Thoracic aorta (tissue), 2 donors: ENCODE measurements around the gene MAML2. TPM values are rescaled to one million over a fixed set of nuclear protein-coding genes. Genes with fewer than 3 reads are reported as not detected.

Source experiments
- ATAC-seq: fragments of 150-250 bp; one replicate; pipeline ENCODE4 v1.8.0; 2017; ENCODE audit warnings: low read depth; ENCODE audit not compliant: insufficient number of reproducible peaks, low FRiP score
- DNase-seq: peaks from one replicate; pipeline ENCODE4 v3.0.0-alpha.2; 2020; ENCODE audit warnings: low spot score
- H3K27ac ChIP-seq, 2 donors: fragments of 200-600 bp; sonication (generic); 1 replicate in 1 of 2; 2 replicates in 1 of 2; pipeline ENCODE4 v1.5.1; 2016; ENCODE audit warnings: mild to moderate bottlenecking in 2 of 2, moderate library complexity in 2 of 2
- H3K27me3 ChIP-seq: fragments of 200-600 bp; sonication (generic); replicated peaks from 2 replicates; pipeline ENCODE4 v1.6.0; 2016; ENCODE audit warnings: mild to moderate bottlenecking; ENCODE audit not compliant: insufficient read depth
- H3K36me3 ChIP-seq: fragments of 200-600 bp; sonication (generic); one replicate; pipeline ENCODE4 v1.5.1; 2016
- H3K4me1 ChIP-seq, 2 donors: fragments of 200-600 bp; sonication (generic); 1 replicate in 1 of 2; 2 replicates in 1 of 2; pipeline versions ENCODE4 v1.5.1 to v1.6.0; 2016; ENCODE audit warnings: low read depth in 2 of 2, mild to moderate bottlenecking in 1 of 2; ENCODE audit not compliant: control insufficient read depth in 1 of 2
- H3K4me3 ChIP-seq: fragments of 200-600 bp; sonication (generic); 2 replicates; pipeline ENCODE4 v1.5.1; 2016; ENCODE audit warnings: mild to moderate bottlenecking
- H3K9me3 ChIP-seq: fragments of 200-600 bp; sonication (generic); 2 replicates; pipeline ENCODE4 v1.5.1; 2016
- CTCF ChIP-seq: fragments of 200-600 bp; sonication (generic); IDR thresholded peaks from one replicate; pipeline ENCODE4 v1.5.1; 2019; ENCODE audit warnings: antibody characterized with exemption
- total RNA-seq, 2 donors: library from RNA; depleted of rRNA; stranded (reverse); fragments of >200 nt; gene quantifications; one replicate each; pipeline versions ENCODE4 v1.1.0 to v1.2.3, GENCODE V29; 2016

Gene MAML2
- total RNA-seq, 2 donors from 2014 or later, result 23.4 to 29.6 TPM

- Histone ChIP-seq H3K27me3 (no peaks in the 10 kb centered on the region), H3K4me3 (no peak overlapping the region), H3K36me3 (peaks cover 2% of the 10 kb centered on the region), H3K4me1 (peaks cover 14 to 31% of the 10 kb centered on the region in 2 donors), H3K9me3 (no peaks in the 10 kb centered on the region), H3K27ac (peak overlapping the region; percentile 38 to 45)
- DNase-seq (no peak), ATAC-seq (no peak)
- no peak for TF ChIP-seq CTCF
These were observed 245.1 kb downstream of the MAML2 start for GRCh38 chr11:96097844-96098421.

GRCh38 chr11:96096360-96096759 is 246.6 kb downstream of the MAML2 start:
- TF ChIP-seq CTCF, result no peak

GRCh38 chr11:96095884-96096303 is 247.1 kb downstream of the MAML2 start:
- DNase-seq (no peak), ATAC-seq (no peak)
- Histone ChIP-seq H3K9me3 (no peaks in the 10 kb centered on the region), H3K27me3 (no peaks in the 10 kb centered on the region), H3K4me1 (peaks cover 12 to 23% of the 10 kb centered on the region in 2 donors), H3K4me3 (no peak overlapping the region), H3K27ac (no peak overlapping the region), H3K36me3 (peaks cover 7% of the 10 kb centered on the region)
- no peak for TF ChIP-seq CTCF

More at GRCh38 chr11:96096360-96096759, 246.6 kb downstream of the MAML2 start:
- no peak overlapping the region for H3K4me3 ChIP-seq
- H3K27ac ChIP-seq, result no peak overlapping the region
- H3K4me1 ChIP-seq, result peaks cover 12 to 23% of the 10 kb centered on the region in 2 donors
- DNase-seq (no peak), ATAC-seq (no peak)
- H3K36me3 ChIP-seq, result peaks cover 7% of the 10 kb centered on the region
- no peaks in the 10 kb centered on the region for H3K27me3 ChIP-seq
- H3K9me3 ChIP-seq, result no peaks in the 10 kb centered on the region

GRCh38 chr11:96094156-96094555 is 248.8 kb downstream of the MAML2 start:
- no peak for TF ChIP-seq CTCF
- no peak overlapping the region for H3K4me3 ChIP-seq
- H3K4me1 ChIP-seq, result peaks cover 13 to 31% of the 10 kb centered on the region in 2 donors
- DNase-seq, result no peak
- no peak for ATAC-seq
- H3K36me3 ChIP-seq, result peaks cover 7% of the 10 kb centered on the region
- no peak overlapping the region for H3K27ac ChIP-seq
- no peaks in the 10 kb centered on the region for H3K9me3 ChIP-seq
- H3K27me3 ChIP-seq, result no peaks in the 10 kb centered on the region

GRCh38 chr11:96092511-96092910 is 250.5 kb downstream of the MAML2 start:
- Histone ChIP-seq H3K9me3 (no peaks in the 10 kb centered on the region), H3K4me1 (peaks cover 3 to 15% of the 10 kb centered on the region in 2 donors), H3K4me3 (no peak overlapping the region), H3K27ac (no peak overlapping the region), H3K36me3 (peaks cover 7% of the 10 kb centered on the region), H3K27me3 (no peaks in the 10 kb centered on the region)
- DNase-seq, result no peak
- no peak for ATAC-seq
- no peak for TF ChIP-seq CTCF
